ENCODE measurements around the gene CACNG7. TPM values are rescaled to one million over a fixed set of nuclear protein-coding genes. Genes with fewer than 3 reads are reported as not detected.

The CACNG7 gene
- total RNA-seq, 1 experiment from 2014 or later = not detected

- TF ChIP-seq EZH2 (IDR thresholded peaks at IDR 0.05; ENCODE audit: low read length, unreplicated experiment) (no peak), CTCF (conservative IDR thresholded peaks at IDR 0.05; ENCODE audit: low read depth, low read length) (no peak), EZH2phosphoT487 (IDR thresholded peaks at IDR 0.05; ENCODE audit: borderline replicate concordance, low read length) (no peak)
- BruUV-seq (replicated peaks) = no TSS peak
- ATAC-seq (no peak), DNase-seq (no peak)
- H3K27me3 ChIP-seq (ENCODE audit: low read length) = peaks cover 50% of the 10 kb centered on the region
- POLR2A ChIA-PET (ENCODE audit: unreplicated experiment) = interaction anchor here (0.6 kb wide), 1 partner anchor 98 kb away, joined by 13 read pairs; no protein-coding TSS in a partner anchor
- H2AFZ ChIP-seq (ENCODE audit: low read length) = 0 out of 2 replicates have a peak overlapping the region, but pooled peaks have one; percentile 18
- H3K4me3 ChIP-seq (ENCODE audit: low read length) = no peak overlapping the region
- H3K9me3 ChIP-seq (ENCODE audit: low read length) = no peaks in the 10 kb centered on the region
- CTCF ChIA-PET = interaction anchor here (1.2 kb wide), 1 partner anchor 117 kb away, joined by 4 read pairs; no protein-coding TSS in a partner anchor
- H3F3A ChIP-seq (ENCODE audit: low read length, unreplicated experiment) = no peaks in the 10 kb centered on the region
- peaks cover 17% of the 10 kb centered on the region for H3K4me1 ChIP-seq (ENCODE audit: insufficient read depth, low read length)
- no peak overlapping the region for H3K9ac ChIP-seq (ENCODE audit: low read length)
- no peaks in the 10 kb centered on the region for H3K36me3 ChIP-seq (ENCODE audit: low read depth, low read length)
- intact Hi-C loops (cut with micrococcal nuclease) = loop anchor here (2.0 to 10.0 kb wide), 3 partner anchors 65 to 115 kb away; no protein-coding TSS in a partner anchor
- no peaks in the 10 kb centered on the region for H3K9me2 ChIP-seq (replicated peaks; ENCODE audit: low read length)
- no peak overlapping the region for H3K27ac ChIP-seq (ENCODE audit: low read length)
- H3K79me2 ChIP-seq (ENCODE audit: low read length) = no peaks in the 10 kb centered on the region
- peak overlapping the region; percentile 49 for H3K4me2 ChIP-seq (ENCODE audit: low read length)
- H4K20me1 ChIP-seq (ENCODE audit: low read length) = no peaks in the 10 kb centered on the region
These were observed 1.4 kb upstream of the CACNG7 start for GRCh38 chr19:53907690-53908089.

- no peaks in the 10 kb centered on the region for H3K9me2 ChIP-seq (replicated peaks; ENCODE audit: low read length)
- POLR2A ChIA-PET (ENCODE audit: unreplicated experiment) = interaction anchor here (0.6 kb wide), 1 partner anchor 99 kb away, joined by 13 read pairs; no protein-coding TSS in a partner anchor
- DNase-seq = peak; percentile 58
- H4K20me1 ChIP-seq (ENCODE audit: low read length) = no peaks in the 10 kb centered on the region
- H3K36me3 ChIP-seq (ENCODE audit: low read depth, low read length) = no peaks in the 10 kb centered on the region
- H3K4me1 ChIP-seq (ENCODE audit: insufficient read depth, low read length) = peaks cover 17% of the 10 kb centered on the region
- 0 out of 2 replicates have a peak overlapping the region, but pooled peaks have one; percentile 18 for H2AFZ ChIP-seq (ENCODE audit: low read length)
- peak overlapping the region; percentile 49 for H3K4me2 ChIP-seq (ENCODE audit: low read length)
- no peak overlapping the region for H3K9ac ChIP-seq (ENCODE audit: low read length)
- no peak overlapping the region for H3K4me3 ChIP-seq (ENCODE audit: low read length)
- no peaks in the 10 kb centered on the region for H3K9me3 ChIP-seq (ENCODE audit: low read length)
- peaks cover 50% of the 10 kb centered on the region for H3K27me3 ChIP-seq (ENCODE audit: low read length)
- H3K79me2 ChIP-seq (ENCODE audit: low read length) = no peaks in the 10 kb centered on the region
- H3F3A ChIP-seq (ENCODE audit: low read length, unreplicated experiment) = no peaks in the 10 kb centered on the region
- intact Hi-C loops (cut with micrococcal nuclease) = loop anchor here (5.0 to 10.0 kb wide), 2 partner anchors 66 to 114 kb away; no protein-coding TSS in a partner anchor
- CTCF ChIA-PET = interaction anchor here (1.2 kb wide), 1 partner anchor 116 kb away, joined by 4 read pairs; no protein-coding TSS in a partner anchor
- peak; percentile 83 for ATAC-seq
- no TSS peak for BruUV-seq (replicated peaks)
- TF ChIP-seq CTCF (conservative IDR thresholded peaks at IDR 0.05; ENCODE audit: low read depth, low read length) = no peak
- TF ChIP-seq EZH2phosphoT487 (IDR thresholded peaks at IDR 0.05; ENCODE audit: borderline replicate concordance, low read length) = no peak
- peak; percentile 64 for TF ChIP-seq EZH2 (IDR thresholded peaks at IDR 0.05; ENCODE audit: low read length, unreplicated experiment)
- H3K27ac ChIP-seq (ENCODE audit: low read length) = no peak overlapping the region
These were observed 758 bp upstream of the CACNG7 start for GRCh38 chr19:53908106-53908934.

Measured in PC-3 (cell line).